ENCODE data around the gene ANKRD34A.

GRCh38 chr1:145967288-145967687, 2.9 kb upstream of the ANKRD34A start:
- TF ChIP-seq POLR2AphosphoS5 (IDR thresholded peaks at IDR 0.05) (no peak), CTCF (IDR thresholded peaks at IDR 0.05) (no peak), POLR2A (IDR thresholded peaks at IDR 0.05) (no peak), EP300 (IDR thresholded peaks at IDR 0.05) (no peak)
